AG04450 (cell line): Measurements from ENCODE around the gene SKI. TPM values are rescaled to one million over a fixed set of nuclear protein-coding genes. Genes with fewer than 3 reads are reported as not detected.
"Not testable (repeated sequence)": the region's sequence is repeated elsewhere in the genome, so short reads cannot be mapped to it uniquely, and the experiment has no call there.

Source experiments
- CTCF ChIA-PET: fragments of 300-600, 350-600 bp; formaldehyde crosslinking; extraction: SDS; loops from one replicate; lab custom pipeline; 2022; ENCODE audit warnings: antibody characterized with exemption, inconsistent platforms; lab: Charles Lee
- POLR2A ChIA-PET: fragments of 350-600 bp; formaldehyde crosslinking; extraction: SDS; loops from one replicate; lab custom pipeline; 2021; ENCODE audit warnings: antibody characterized with exemption, inconsistent platforms; lab: Yijun Ruan, JAX
- DNase-seq: peaks from one replicate; pipeline ENCODE4 v3.0.0-alpha.2; 2011; ENCODE audit warnings: low read depth, low spot score
- H3K27ac ChIP-seq: one replicate; pipeline ENCODE4 v1.5.1; 2012; ENCODE audit warnings: low read depth, low read length, control low read depth
- H3K27me3 ChIP-seq: one replicate; pipeline ENCODE4 v1.6.0; 2012; ENCODE audit warnings: low read length; ENCODE audit not compliant: control insufficient read depth, insufficient read depth
- H3K4me3 ChIP-seq: 2 replicates; pipeline ENCODE4 v1.5.1; 2011; ENCODE audit warnings: mild to moderate bottlenecking, low read depth, low read length, control low read depth
- H3K9me3 ChIP-seq: 2 replicates; pipeline ENCODE4 v1.5.1; 2012; ENCODE audit warnings: low read length; ENCODE audit not compliant: control insufficient read depth, insufficient read depth
- polyA plus RNA-seq: library from polyadenylated mRNA; depleted of rRNA; stranded (reverse); fragments of >200 nt; gene quantifications from 2 replicates; pipeline ENCODE4 v1.2.3, GENCODE V29; 2011
- TF ChIP-seq, protein P1 (sequence below): IDR thresholded peaks from 2 replicates; pipeline ENCODE4 v1.5.1; 2011; ENCODE audit warnings: low read depth, low read length, control low read depth, inconsistent platforms

SKI gene
- polyA plus RNA-seq, 1 experiment = 6.7 TPM

DNA sequence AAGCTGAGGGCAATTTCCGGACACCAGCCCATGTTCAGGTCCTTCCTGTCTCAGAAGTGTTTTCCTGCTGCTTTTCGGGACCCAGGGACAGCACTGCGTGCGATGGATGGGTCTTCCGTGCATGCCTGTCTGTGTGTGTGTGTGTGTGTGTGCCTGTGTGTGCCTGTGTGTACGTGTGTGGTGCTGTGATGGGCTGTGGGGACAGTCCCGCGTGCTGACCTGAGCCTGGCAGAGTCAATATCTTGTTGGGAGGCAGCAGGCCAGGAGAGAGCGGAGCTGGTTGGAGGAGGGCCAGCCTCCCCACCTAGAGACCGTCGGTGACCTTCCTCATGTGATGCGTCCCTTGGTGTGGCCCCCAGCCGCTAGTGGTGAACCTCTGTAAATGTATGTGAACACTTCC is 13.7 kb downstream of the SKI start:
- Histone ChIP-seq H3K27ac (no peak overlapping the region), H3K4me3 (no peak overlapping the region), H3K9me3 (no peaks in the 10 kb centered on the region; the same call in 1 of the 2 replicates), H3K27me3 (no peaks in the 10 kb centered on the region)
- DNase-seq = no peak
- TF ChIP-seq, protein P1, sequence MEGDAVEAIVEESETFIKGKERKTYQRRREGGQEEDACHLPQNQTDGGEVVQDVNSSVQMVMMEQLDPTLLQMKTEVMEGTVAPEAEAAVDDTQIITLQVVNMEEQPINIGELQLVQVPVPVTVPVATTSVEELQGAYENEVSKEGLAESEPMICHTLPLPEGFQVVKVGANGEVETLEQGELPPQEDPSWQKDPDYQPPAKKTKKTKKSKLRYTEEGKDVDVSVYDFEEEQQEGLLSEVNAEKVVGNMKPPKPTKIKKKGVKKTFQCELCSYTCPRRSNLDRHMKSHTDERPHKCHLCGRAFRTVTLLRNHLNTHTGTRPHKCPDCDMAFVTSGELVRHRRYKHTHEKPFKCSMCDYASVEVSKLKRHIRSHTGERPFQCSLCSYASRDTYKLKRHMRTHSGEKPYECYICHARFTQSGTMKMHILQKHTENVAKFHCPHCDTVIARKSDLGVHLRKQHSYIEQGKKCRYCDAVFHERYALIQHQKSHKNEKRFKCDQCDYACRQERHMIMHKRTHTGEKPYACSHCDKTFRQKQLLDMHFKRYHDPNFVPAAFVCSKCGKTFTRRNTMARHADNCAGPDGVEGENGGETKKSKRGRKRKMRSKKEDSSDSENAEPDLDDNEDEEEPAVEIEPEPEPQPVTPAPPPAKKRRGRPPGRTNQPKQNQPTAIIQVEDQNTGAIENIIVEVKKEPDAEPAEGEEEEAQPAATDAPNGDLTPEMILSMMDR = no peak
- CTCF ChIA-PET = no interaction called here
- POLR2A ChIA-PET = interaction anchor here (1.5 kb wide), 1 partner anchor 10 kb away, joined by 7 read pairs; no protein-coding TSS in a partner anchor

DNA sequence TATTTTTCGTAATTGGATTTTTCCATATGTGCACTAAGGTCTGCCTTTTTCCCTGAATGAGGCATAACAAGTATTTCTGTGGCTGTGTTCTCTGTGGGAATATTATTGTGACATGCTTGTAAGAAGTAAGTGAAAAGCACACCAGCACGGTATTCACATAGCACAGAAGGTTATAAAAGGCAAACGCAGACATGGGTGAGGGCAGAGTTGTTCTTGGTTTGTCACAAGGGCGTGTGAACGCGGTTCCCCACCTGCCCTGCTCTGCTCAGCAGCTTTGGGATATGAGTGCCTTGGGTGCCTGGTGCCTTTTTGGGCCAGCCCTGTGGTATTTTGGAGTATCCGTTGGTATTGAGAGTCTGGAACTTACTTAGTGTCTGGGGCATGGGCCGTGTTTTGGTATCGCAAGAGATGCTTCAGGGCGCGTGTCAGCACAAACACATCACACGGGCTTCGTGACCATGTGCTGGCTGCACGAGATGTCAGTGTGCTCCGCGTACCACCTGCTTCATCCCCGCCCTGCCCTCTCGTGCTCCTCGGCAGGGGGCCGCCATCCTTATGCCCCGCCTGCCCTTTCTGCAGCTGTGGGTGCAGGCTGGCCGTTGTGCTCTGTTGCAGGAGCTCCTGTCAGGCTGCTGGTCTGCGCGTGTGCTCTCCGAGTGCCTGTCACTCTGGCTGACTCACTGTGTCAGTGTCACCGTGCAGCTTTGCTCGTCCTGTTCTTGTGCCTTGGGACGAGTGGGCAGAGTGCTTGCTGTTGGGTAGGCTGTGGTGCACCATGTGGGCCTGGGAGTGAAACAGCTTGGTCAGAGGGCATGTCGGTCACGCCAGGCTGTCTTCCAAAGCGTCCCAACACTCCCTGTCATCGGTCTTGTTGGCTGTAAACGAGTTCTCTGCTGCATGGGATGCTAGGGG is 15.0 kb downstream of the SKI start:
- TF ChIP-seq, protein P1 = no peak
- CTCF ChIA-PET = no interaction called here
- no peaks in the 10 kb centered on the region for H3K27me3 ChIP-seq
- H3K27ac ChIP-seq = no peak overlapping the region
- H3K9me3 ChIP-seq = no peaks in the 10 kb centered on the region; the same call in 1 of the 2 replicates
- DNase-seq = no peak
- no peak overlapping the region for H3K4me3 ChIP-seq
- POLR2A ChIA-PET = no interaction called here

DNA sequence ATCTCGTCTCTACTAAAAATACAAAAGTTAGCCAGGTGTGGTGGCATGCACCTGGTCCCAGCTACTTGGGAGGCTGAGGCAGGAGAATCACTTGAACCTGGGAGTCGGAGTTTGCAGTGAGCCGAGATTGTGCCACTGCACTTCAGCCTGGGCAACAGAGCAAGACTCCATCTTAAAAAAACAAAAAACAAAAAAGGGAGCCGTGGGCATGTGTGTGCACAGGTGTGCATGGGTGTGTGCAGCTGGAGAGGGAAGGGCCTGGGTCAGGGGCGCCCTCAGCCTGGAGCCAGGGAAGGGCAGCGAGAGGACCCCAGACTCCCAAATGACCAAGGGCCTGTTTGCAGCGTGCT is 18.9 kb downstream of the SKI start:
- H3K9me3 ChIP-seq, CTCF ChIA-PET, H3K4me3 ChIP-seq, DNase-seq, H3K27me3 ChIP-seq, H3K27ac ChIP-seq, POLR2A ChIA-PET: not testable (repeated sequence)

DNA sequence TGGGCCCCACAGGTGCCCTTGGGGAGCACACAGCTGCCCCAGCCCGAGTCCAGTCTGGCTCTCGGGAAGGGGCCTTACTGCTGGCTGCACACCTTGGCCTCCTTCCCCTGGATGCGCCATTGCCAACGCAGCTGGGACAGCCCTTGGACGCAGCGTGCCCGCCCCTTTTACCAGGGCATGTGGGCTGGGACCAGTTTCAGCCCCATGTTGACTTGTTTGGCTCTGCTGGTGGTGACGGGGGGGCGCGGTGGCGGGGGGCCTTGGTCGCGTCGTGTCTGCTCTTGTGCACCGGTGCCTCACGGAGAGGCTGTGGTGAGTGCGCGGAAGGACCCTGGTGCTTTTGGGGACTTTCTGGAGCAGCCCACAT is 19.6 kb downstream of the SKI start:
- DNase-seq = no peak
- H3K27me3 ChIP-seq = no peaks in the 10 kb centered on the region
- H3K9me3 ChIP-seq = no peaks in the 10 kb centered on the region; the same call in 1 of the 2 replicates
- no peak overlapping the region for H3K4me3 ChIP-seq
- H3K27ac ChIP-seq = no peak overlapping the region
- TF ChIP-seq, protein P1 = no peak
- ChIA-PET CTCF (no interaction called here), POLR2A (interaction anchor here (0.7 kb wide), 1 partner anchor 48 kb away, joined by 4 read pairs; no protein-coding TSS in a partner anchor)

DNA sequence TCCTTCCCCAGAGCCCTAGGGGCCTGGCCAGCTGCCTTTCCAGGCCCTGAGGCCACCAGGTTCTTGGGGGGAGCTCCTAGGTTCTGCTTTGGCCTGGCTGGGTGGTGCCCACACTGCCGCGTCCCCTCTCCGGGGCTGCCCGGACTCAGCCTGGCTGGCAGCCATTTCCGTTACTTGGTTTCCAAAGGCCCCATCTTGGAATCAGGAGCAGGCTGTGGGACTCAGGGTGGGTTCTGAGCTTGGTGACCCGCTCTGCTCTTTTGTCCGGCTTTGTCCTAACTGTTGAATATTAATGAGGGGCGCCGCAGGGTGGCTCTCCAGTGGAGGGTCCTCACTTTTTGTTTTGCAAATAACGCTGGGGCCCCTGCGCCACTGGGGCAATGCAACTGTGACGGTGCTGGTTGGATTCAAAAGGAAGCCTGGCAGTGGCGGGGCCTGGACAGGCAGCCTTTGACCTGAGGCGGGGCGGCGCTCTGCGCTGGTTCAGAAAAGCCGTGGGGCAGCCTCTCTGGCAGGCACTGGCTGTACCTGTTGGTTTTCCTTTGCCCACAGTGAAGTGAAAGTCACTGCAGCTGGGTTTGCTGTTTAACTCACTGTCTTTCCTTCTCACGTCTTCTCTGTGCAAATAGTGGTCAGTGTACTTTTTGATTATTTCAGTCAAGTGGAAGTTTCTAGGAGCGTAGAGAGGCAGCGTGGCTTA is 20.2 kb downstream of the SKI start:
- TF ChIP-seq, protein P1 = no peak
- ChIA-PET CTCF (no interaction called here), POLR2A (interaction anchor here (0.7 kb wide), 1 partner anchor 49 kb away, joined by 4 read pairs; no protein-coding TSS in a partner anchor)
- H3K9me3 ChIP-seq = no peaks in the 10 kb centered on the region; the same call in 1 of the 2 replicates
- no peak for DNase-seq
- H3K27me3 ChIP-seq = no peaks in the 10 kb centered on the region
- no peak overlapping the region for H3K4me3 ChIP-seq
- no peak overlapping the region for H3K27ac ChIP-seq
